IPS-18c (cell line): Measurements from ENCODE around the gene VIT.

Source experiments
- H3K4me3 ChIP-seq: 2 replicates; pipeline ENCODE4 v1.7.0; 2013; ENCODE audit warnings: low read depth, mild to moderate bottlenecking, low read length, moderate library complexity; ENCODE audit not compliant: insufficient read depth
- H3K9me3 ChIP-seq: one replicate; pipeline ENCODE4 v1.6.1; 2013; ENCODE audit warnings: mild to moderate bottlenecking, low read length, moderate library complexity; ENCODE audit not compliant: control insufficient read depth, insufficient read depth

Gene VIT

DNA sequence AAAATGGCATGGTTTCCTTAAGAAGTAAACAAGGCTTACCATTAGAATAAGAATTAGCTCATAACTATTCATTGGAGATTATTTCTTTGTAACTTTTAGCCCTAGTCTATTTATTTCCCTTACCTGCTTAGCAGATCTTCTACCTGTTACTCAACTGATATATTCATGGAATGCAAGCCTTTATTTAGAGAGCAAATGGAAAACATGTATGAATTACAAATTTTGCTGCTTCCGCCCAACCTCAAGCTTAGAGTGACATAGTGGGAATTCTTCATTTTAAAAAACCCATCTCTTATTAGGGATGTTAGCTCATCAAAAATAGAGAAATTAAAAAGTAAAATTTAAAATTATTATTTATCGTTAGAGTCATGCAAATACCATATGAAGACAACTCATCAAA, 158.9 kb downstream of the VIT start:
- H3K4me3 ChIP-seq = no peak overlapping the region

DNA sequence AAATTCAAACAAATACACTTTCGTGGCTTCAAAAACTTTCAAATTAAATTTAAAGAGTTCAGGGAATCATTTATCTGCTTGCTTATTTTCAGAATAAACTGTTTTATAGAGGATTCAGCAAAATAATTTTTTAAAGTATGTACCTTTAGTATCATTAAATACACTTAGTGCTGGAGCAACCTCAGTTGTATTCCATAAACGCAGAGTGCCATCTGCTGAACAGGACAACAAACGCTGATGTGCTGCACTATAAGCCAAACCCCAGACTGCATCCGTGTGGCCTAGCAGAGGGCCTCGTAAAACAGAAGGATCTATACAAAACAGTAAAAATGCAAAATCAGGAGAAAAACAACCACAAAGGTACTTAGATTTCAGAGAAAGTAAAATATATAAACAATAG, 161.2 kb downstream of the VIT start:
- no peaks in the 10 kb centered on the region for H3K9me3 ChIP-seq
- H3K4me3 ChIP-seq = no peak overlapping the region

More for the DNA sequence above, 158.9 kb downstream of the VIT start:
- H3K9me3 ChIP-seq = no peaks in the 10 kb centered on the region

DNA sequence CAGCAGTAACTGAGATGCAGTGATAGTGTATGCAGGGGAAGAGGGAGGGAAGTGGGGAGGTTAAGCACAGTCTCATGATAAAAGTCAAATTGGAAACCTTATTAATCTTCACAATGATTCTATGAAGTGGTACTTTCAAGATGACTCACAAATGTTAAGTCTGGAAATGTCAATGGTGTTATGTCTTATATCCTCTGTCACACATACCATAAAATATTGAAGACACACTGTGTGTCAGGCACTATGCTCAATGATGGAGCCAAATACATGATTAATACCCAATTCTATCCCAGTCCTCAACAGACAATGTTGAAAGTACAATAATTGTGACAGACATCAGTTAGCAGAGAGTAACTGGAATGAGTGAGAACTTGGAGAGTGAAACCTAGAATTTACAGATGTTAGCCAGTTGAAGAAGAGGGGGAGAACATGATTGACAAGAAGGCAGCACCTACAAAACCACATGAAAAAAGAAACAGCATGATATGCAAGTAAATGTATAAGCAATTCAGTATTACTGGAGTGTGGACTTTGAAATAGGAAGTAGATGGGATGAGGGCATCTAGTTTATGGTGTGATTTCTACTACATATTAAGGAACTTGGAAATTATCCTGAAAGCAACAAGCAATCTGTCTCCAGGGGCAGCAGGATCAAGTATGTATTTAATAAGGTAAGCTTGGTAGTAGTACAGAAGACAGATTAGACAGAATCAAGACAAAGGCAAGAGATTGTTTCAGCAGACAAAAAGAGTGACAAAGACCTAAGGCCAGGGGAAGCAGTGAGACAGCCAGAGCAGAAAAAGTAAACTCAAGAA, 162.3 kb downstream of the VIT start:
- no peaks in the 10 kb centered on the region for H3K9me3 ChIP-seq

DNA sequence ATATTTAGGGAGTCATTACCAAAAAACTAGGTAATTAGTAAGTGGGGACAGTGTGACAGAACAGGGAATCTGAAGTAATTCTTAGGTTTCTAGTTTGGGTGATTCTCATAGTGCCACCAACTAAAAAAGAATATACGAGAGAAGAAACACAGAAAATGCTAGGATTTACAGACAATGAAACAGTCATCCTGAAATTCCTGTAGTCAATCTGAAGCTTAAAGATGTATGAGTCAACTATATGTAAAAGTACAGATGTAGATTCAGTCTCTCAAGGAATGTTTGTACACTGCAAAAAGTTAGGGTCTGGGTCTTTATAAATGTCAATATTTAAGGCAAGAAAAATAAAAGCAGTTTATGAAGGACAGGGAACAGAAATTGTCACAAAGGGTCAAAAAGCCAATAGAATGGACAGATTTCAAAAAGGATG, 162.9 kb downstream of the VIT start:
- H3K4me3 ChIP-seq = no peak overlapping the region
- H3K9me3 ChIP-seq = no peaks in the 10 kb centered on the region

More for the DNA sequence above, 162.3 kb downstream of the VIT start:
- H3K4me3 ChIP-seq = no peak overlapping the region

DNA sequence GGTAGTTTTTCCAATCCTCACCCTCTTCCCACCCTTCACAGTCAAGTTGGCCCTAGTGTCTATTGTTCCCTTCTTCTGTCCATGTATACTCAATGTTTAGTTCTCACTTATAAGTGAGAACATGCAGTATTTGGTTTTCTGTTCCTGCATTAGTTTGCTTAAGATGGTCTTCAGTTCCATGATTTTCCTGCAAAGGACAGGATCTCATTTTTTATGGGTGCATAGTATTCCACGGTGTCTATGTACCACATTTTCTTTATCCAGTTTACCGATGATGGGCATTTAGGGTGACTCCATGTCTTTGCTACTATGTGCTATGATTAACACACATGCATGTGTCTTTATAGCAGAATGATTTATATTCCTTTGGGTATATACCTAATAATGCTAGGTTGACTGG, 165.4 kb downstream of the VIT start:
- no peak overlapping the region for H3K4me3 ChIP-seq
- H3K9me3 ChIP-seq = no peaks in the 10 kb centered on the region
